ENCODE data around the gene CDH16. TPM values are rescaled to one million over a fixed set of nuclear protein-coding genes. Genes with fewer than 3 reads are reported as not detected.

CDH16 gene, protein sequence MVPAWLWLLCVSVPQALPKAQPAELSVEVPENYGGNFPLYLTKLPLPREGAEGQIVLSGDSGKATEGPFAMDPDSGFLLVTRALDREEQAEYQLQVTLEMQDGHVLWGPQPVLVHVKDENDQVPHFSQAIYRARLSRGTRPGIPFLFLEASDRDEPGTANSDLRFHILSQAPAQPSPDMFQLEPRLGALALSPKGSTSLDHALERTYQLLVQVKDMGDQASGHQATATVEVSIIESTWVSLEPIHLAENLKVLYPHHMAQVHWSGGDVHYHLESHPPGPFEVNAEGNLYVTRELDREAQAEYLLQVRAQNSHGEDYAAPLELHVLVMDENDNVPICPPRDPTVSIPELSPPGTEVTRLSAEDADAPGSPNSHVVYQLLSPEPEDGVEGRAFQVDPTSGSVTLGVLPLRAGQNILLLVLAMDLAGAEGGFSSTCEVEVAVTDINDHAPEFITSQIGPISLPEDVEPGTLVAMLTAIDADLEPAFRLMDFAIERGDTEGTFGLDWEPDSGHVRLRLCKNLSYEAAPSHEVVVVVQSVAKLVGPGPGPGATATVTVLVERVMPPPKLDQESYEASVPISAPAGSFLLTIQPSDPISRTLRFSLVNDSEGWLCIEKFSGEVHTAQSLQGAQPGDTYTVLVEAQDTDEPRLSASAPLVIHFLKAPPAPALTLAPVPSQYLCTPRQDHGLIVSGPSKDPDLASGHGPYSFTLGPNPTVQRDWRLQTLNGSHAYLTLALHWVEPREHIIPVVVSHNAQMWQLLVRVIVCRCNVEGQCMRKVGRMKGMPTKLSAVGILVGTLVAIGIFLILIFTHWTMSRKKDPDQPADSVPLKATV
- not detected in 2 replicates for total RNA-seq

GRCh38 chr16:66918803-66919568 lies at the start of gene CDH16:
Gene CDH16 (minus strand): TSS chr16:66918885. CDS start chr16:66918065, 820 bp downstream.

DNA sequence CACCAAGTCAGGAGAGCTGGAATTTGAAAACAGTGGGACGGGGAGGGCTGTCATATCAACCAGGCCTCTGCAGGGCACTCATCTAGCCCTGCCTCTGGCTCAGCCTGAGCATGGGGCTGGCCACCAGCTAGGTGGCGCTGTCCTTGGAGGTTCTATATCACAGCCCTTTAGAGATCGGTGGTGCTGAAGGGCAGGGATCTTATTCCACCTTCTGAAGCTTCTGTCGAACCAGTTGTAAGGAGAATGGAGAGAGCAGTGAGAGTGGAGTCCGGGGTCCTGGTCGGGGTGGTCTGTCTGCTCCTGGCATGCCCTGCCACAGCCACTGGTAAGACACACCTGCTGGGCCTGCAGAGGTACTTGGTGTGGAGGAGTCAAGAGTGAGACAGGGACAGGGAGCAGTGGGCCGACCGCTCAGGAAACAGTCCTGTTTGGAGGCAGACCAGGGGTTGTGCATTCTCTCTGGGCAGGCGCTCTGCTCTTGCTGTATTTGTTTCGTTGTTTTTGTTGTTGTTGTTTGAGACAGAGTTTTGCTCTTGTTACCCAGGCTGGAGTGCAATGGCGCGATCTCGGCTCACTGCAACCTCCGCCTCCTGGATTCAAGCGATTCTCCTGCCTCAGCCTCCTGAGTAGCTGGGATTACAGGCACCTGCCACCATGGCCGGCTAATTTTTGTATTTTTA lies 42.5 kb upstream of the CDH16 start, which contains the start of gene CES3:
CES3 (plus strand) TSS at position 202 of the 680 bp plus-strand sequence; CDS start at position 244, 42 bp downstream.

GRCh38 chr16:66935314-66936011 lies 16.8 kb upstream of the CDH16 start, which contains the start of gene CES2:
Gene CES2 (plus strand): TSS chr16:66935516. CDS start chr16:66935636, 120 bp downstream.

GRCh38 chr16:66934138-66934838 lies 15.6 kb upstream of the CDH16 start, which contains the start of gene CIAO2B:
Gene CIAO2B (minus strand): TSS chr16:66934402. CDS start chr16:66934364, 38 bp downstream.

GRCh38 chr16:66925322-66925840 lies 6.7 kb upstream of the CDH16 start, which contains the start of gene RRAD:
Gene RRAD (minus strand): TSS chr16:66925535. CDS start chr16:66925179, 356 bp downstream.

DNA sequence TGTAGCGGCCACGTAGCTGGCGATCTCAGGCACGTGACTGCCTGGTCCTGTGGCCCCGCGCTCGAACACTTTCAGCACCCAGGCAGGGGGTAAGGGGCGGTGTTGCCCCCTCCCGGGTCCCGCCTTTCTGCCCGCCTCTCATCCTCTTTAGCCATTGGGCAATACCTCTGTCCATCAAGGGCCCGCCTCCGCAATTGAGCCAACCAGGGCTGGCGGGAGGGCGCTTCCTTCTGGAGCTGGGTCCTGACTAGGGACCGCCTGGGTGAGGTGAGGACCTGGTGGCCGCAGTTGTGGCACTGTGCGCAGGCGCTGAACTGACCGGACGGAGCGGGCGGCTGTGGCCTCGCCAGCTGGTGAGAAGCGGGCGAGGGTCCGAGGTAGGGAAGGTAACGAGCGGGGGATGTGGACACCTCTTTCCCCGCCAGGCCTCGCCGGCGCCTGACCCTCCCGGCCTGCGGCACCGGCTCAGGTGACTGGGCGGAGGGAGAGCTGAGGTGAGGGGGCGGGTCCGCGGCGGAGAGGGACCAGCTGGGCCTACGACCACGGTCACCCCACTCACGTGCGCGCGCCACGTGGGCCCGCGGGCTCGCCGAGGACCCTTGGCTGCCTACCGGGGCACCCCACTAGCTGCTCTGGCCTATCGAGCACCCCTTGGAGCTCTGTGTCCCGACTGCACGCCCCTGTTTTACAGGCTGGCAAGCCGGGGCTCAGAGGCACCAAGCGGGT lies 38.2 kb downstream of the CDH16 start, which contains the start of gene PDP2:
PDP2 (plus strand) TSS at position 228 of the 726 bp plus-strand sequence. CDS start 3,770 bp downstream, outside the sequence.

Other genes starting within 250 kb of the CDH16 start
- 8.4 and 8.7 TPM in 2 replicates for gene CMTM4, start 222.1 kb downstream of the CDH16 start, total RNA-seq
- 49.0 and 53.5 TPM in 2 replicates for gene DYNC1LI2, start 167.3 kb downstream of the CDH16 start, total RNA-seq
- not detected in 2 replicates for gene TERB1, start 117.3 kb downstream of the CDH16 start, total RNA-seq
- 68.0 and 76.9 TPM in 2 replicates for gene NAE1, start 87.9 kb downstream of the CDH16 start, total RNA-seq
- not detected in 2 replicates for gene CA7, start 74.5 kb downstream of the CDH16 start, total RNA-seq
- gene PDP2, start 38.4 kb downstream of the CDH16 start, total RNA-seq: 5.3 and 10.1 TPM in 2 replicates
- gene RRAD, start 6.7 kb upstream of the CDH16 start, total RNA-seq: 10.6 and 14.4 TPM in 2 replicates
- gene CIAO2B, start 15.5 kb upstream of the CDH16 start, total RNA-seq: 143 and 174 TPM in 2 replicates
- 17.9 and 22.5 TPM in 2 replicates for gene CES2, start 16.6 kb upstream of the CDH16 start, total RNA-seq
- gene CES3, start 42.4 kb upstream of the CDH16 start, total RNA-seq: not detected in 2 replicates
- 2.5 and 3.2 TPM in 2 replicates for gene CES4A, start 69.7 kb upstream of the CDH16 start, total RNA-seq
- 37.2 and 62.0 TPM in 2 replicates for gene CBFB, start 110.3 kb upstream of the CDH16 start, total RNA-seq
- gene PHAF1, start 191.1 kb upstream of the CDH16 start, total RNA-seq: 13.5 and 13.8 TPM in 2 replicates
- gene B3GNT9, start 232.1 kb upstream of the CDH16 start, total RNA-seq: 37.2 and 42.5 TPM in 2 replicates
- gene TRADD, start 241.0 kb upstream of the CDH16 start, total RNA-seq: 32.9 and 33.7 TPM in 2 replicates
- gene FBXL8, start 241.1 kb upstream of the CDH16 start, total RNA-seq: 17.0 and 17.4 TPM in 2 replicates
- 0.86 and 3.4 TPM in 2 replicates for gene HSF4, start 245.9 kb upstream of the CDH16 start, total RNA-seq